ENCODE measurements around the gene ZBTB5.
"Not testable (repeated sequence)": the region's sequence is repeated elsewhere in the genome, so short reads cannot be mapped to it uniquely, and the experiment has no call there.

ZBTB5 gene

GRCh38 chr9:37432020-37432419, 33.2 kb downstream of the ZBTB5 start:
- in situ Hi-C loops (cut with HindIII; ENCODE audit: low pct_ligation_motif_present, low pct_unique_long_range_greater_than_20kb, low sequenced_read_pairs), result no loop called here
- no peak for DNase-seq

- no peak for DNase-seq
- in situ Hi-C loops (cut with HindIII; ENCODE audit: low pct_ligation_motif_present, low pct_unique_long_range_greater_than_20kb, low sequenced_read_pairs), result no loop called here
These were observed 34.2 kb downstream of the ZBTB5 start for GRCh38 chr9:37430841-37431597.

GRCh38 chr9:37429441-37430285, 35.6 kb downstream of the ZBTB5 start:
- DNase-seq, result no peak
- in situ Hi-C loops (cut with HindIII; ENCODE audit: low pct_ligation_motif_present, low pct_unique_long_range_greater_than_20kb, low sequenced_read_pairs), result no loop called here

DNA sequence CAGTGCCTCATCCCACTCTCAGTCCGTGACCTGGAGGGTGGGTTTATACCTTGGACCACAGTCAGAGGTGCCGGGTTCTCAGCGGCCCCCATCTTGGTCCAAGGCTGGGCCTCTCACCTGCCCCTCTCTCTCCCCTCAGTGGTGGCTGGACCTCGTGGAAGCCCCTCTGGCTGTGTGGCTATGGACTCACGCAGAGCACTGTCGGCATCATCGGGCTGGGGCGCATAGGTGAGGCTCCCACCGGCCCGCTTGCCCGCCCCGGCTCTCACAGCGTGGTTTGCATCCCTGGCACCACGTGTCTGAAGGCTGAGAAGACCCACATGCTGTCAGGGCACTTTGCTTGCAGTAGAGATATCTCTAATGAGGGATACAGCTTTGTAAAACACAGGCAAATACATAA, 36.9 kb downstream of the ZBTB5 start:
- in situ Hi-C loops (cut with HindIII; ENCODE audit: low pct_ligation_motif_present, low pct_unique_long_range_greater_than_20kb, low sequenced_read_pairs), result no loop called here
- no peak for DNase-seq

GRCh38 chr9:37426846-37427245, 38.4 kb downstream of the ZBTB5 start:
- DNase-seq, result no peak

DNA sequence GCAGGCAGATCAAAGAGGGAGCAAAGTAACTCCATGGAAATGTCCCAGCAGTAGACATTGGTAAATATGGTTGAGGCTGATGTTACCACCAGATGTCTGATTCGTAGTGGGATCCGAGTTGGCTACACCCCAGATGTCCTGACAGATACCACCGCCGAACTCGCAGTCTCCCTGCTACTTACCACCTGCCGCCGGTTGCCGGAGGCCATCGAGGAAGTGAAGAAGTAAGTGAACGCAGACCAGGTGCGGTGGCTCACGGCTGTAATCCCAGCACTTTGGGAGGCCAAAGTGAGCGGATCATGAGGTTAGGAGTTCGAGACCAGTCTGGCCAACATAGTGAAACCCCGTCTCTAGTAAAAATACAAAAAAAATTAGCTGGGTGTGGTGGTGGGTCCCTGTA, 38.8 kb downstream of the ZBTB5 start:
- not testable (repeated sequence) for DNase-seq

More at GRCh38 chr9:37426846-37427245, 38.4 kb downstream of the ZBTB5 start:
- in situ Hi-C loops (cut with HindIII; ENCODE audit: low pct_ligation_motif_present, low pct_unique_long_range_greater_than_20kb, low sequenced_read_pairs), result no loop called here

GRCh38 chr9:37425298-37425752, 39.9 kb downstream of the ZBTB5 start:
- DNase-seq, result no peak
- in situ Hi-C loops (cut with HindIII; ENCODE audit: low pct_ligation_motif_present, low pct_unique_long_range_greater_than_20kb, low sequenced_read_pairs), result no loop called here

More for the DNA sequence above, 38.8 kb downstream of the ZBTB5 start:
- in situ Hi-C loops (cut with HindIII; ENCODE audit: low pct_ligation_motif_present, low pct_unique_long_range_greater_than_20kb, low sequenced_read_pairs), result not testable (repeated sequence)

DNA sequence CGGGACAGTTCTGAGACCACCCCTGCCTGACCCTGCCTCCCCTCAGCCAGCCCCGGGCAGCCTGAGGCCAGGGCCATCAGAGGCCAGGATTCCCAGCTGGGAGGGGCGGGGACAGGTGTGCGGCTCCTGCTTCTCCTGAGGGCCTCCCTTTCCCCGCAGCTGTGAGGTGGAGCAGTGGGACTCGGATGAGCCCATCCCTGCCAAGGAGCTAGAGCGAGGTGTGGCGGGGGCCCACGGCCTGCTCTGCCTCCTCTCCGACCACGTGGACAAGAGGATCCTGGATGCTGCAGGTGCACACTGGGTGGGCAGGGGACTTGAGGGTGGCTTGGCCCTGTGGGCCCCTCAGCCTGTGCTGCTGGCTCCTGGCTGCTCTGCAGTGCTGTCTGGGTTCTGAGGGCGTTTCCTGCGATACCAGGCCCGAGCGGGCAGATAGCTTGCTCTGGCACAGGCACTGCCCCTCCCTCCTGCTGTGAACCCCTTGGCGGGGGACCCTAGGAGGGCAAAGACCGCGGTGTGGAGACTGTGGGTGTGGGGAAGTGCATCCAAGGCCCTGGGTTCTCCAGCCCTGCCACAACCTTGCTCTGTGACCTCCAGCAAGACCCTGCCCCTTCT, 40.5 kb downstream of the ZBTB5 start:
- in situ Hi-C loops (cut with HindIII; ENCODE audit: low pct_ligation_motif_present, low pct_unique_long_range_greater_than_20kb, low sequenced_read_pairs), result no loop called here
- DNase-seq, result no peak

DNA sequence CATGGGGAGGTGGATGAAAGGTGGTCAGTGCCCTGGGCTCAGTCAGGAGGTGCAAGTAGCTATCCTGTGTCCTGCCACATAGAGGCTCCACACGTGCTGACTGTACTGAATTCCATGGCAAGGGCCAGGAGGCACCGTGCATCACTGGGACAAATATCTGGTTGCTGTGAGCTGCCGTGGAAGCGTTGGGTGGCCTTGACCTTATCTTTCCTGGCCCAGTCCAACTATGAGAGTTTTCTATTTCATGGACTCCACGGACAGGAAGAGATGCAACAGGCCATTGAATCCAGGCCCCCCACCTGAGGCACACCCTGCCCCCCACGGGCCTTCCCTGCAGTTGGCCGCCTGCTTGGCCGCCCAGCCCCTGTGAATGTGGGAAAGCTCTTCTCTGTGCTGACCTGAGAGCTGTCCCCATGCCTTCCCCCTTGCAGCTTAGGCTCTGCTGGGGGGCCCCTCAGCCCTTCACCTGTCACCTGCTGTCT, 41.0 kb downstream of the ZBTB5 start:
- in situ Hi-C loops (cut with HindIII; ENCODE audit: low pct_ligation_motif_present, low pct_unique_long_range_greater_than_20kb, low sequenced_read_pairs), result no loop called here

DNA sequence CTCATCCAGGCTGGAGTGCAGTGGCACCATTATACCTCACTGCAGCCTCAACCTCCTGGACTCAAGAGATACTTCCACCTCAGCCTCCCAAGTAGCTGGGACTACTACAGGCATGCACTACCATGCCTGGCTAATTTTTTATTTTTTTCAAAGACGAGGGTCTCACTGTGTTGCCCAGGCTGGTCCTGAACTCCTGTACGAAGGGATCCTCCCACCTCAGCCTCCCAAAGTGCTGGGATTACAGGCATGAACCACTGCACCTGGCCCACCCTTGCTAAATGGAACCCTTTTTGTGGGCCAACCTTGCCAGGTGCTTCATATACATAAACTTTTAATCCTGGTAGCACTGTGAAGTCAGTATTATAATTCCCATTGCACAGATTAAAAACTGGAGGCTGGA, 41.7 kb downstream of the ZBTB5 start:
- in situ Hi-C loops (cut with HindIII; ENCODE audit: low pct_ligation_motif_present, low pct_unique_long_range_greater_than_20kb, low sequenced_read_pairs), result no loop called here
- no peak for DNase-seq

More for the DNA sequence above, 41.0 kb downstream of the ZBTB5 start:
- no peak for DNase-seq

- DNase-seq, result peak; percentile 62
- in situ Hi-C loops (cut with HindIII; ENCODE audit: low pct_ligation_motif_present, low pct_unique_long_range_greater_than_20kb, low sequenced_read_pairs), result no loop called here
These were observed 42.8 kb downstream of the ZBTB5 start, which contains the start of gene GRHPR for GRCh38 chr9:37422289-37423104. GRHPR (plus strand) TSS chr9:37422696; CDS start chr9:37422751, 55 bp downstream.

DNA sequence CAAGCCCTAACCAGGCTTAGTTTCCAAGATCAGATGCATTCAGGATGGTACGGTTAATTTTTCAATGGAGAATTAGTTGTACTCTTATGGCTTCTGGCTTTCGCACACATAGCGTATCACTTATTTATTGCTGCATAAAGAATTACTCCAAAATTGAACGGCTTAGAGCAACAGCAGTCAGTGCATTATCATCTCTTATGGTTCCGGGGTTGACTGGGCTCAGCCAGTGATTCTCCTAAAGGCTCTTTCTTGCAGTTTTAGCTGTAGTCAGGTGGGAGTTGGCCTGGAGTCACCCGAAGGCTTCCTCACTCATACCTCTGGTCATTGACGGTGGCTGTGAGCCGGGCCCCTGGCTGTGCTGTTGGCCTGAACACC, 43.3 kb downstream of the ZBTB5 start:
- in situ Hi-C loops (cut with HindIII; ENCODE audit: low pct_ligation_motif_present, low pct_unique_long_range_greater_than_20kb, low sequenced_read_pairs), result no loop called here

GRCh38 chr9:37420271-37421215, 44.7 kb downstream of the ZBTB5 start:
- in situ Hi-C loops (cut with HindIII; ENCODE audit: low pct_ligation_motif_present, low pct_unique_long_range_greater_than_20kb, low sequenced_read_pairs), result no loop called here

More for the DNA sequence above, 43.3 kb downstream of the ZBTB5 start:
- DNase-seq, result peak; percentile 17

GRCh38 chr9:37419204-37419603, 46.0 kb downstream of the ZBTB5 start:
- DNase-seq, result no peak
- in situ Hi-C loops (cut with HindIII; ENCODE audit: low pct_ligation_motif_present, low pct_unique_long_range_greater_than_20kb, low sequenced_read_pairs), result no loop called here

More at GRCh38 chr9:37420271-37421215, 44.7 kb downstream of the ZBTB5 start:
- no peak for DNase-seq

DNA sequence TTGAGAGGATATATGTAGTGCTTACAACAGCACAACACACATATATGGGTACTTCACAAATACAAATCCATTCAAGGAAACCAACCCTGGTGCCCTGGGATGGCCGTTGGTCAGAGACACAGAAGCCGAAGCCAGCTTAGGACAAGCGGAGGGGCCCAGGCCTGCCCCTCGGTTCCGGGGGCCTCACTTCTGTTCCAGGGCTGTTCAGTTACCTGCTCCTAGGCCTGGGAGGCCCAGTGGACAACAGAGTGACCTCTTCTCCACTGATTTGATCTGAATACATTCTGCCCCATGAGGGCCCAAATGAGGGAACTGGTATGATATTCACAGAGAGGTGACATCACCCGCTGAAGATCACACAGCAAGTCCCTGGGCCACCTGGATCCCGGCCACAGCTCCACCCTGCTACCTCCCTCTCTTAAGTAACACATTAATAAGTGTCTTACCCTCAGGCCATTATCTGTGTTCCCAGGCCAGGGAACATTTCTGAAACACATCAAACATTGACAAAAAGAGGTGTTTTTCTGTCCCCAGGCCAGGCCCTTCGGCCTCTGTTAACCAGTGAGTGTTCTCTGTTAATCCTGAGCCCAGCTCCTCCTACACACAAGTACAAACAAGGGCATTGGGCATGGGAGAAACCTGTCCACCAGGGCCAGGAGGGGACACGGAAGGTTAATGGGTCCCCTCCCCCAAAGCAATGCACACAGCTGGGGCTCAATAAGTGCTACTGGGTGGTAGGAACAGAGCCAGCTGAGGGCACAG, 47.2 kb downstream of the ZBTB5 start:
- no peak for DNase-seq
- in situ Hi-C loops (cut with HindIII; ENCODE audit: low pct_ligation_motif_present, low pct_unique_long_range_greater_than_20kb, low sequenced_read_pairs), result no loop called here

- DNase-seq, result no peak
- in situ Hi-C loops (cut with HindIII; ENCODE audit: low pct_ligation_motif_present, low pct_unique_long_range_greater_than_20kb, low sequenced_read_pairs), result no loop called here
These were observed 47.9 kb downstream of the ZBTB5 start for GRCh38 chr9:37417252-37417803.

Data from ACHN (cell line).